HCT116 (cell line): ENCODE measurements around the gene OVOL2.

Source experiments
- EZH2 ChIP-seq: fragments of 200-600 bp; sonication (generic); IDR thresholded peaks from 2 replicates; pipeline ENCODE4 v1.6.1; 2017; ENCODE audit warnings: antibody characterized with exemption, mixed run types
- POLR2A ChIP-seq: IDR thresholded peaks from 2 replicates; pipeline ENCODE4 v1.7.0; 2011; ENCODE audit warnings: borderline replicate concordance; ENCODE audit not compliant: insufficient read depth, insufficient read length; ENCODE audit errors: extremely low read depth
- SRF ChIP-seq: IDR thresholded peaks from 2 replicates; pipeline ENCODE4 v1.6.1; 2012; ENCODE audit warnings: low read depth
- ZNF274 ChIP-seq: fragments of 200-500 bp; sonication (Bioruptor generic); IDR thresholded peaks from 2 replicates; pipeline ENCODE4 v1.6.1; 2014; ENCODE audit warnings: mild to moderate bottlenecking, low read depth, low read length, inconsistent platforms
- TF ChIP-seq, protein P1 (sequence below), 3 experiments: fragments of 200-600 bp in 1 of 3; sonication (generic) in 1 of 3; IDR thresholded peaks in 2 of 3; conservative IDR thresholded peaks in 1 of 3; 2 replicates each; pipeline ENCODE4 v1.5.1; 2012 to 2017; ENCODE audit warnings: low read depth in 2 of 3, low read length in 2 of 3, antibody characterized with exemption in 1 of 3, borderline replicate concordance in 1 of 3, control low read depth in 1 of 3, mild to moderate bottlenecking in 1 of 3, mixed read lengths in 1 of 3, mixed run types in 1 of 3, moderate library complexity in 1 of 3; ENCODE audit not compliant: insufficient read depth in 1 of 3

DNA sequence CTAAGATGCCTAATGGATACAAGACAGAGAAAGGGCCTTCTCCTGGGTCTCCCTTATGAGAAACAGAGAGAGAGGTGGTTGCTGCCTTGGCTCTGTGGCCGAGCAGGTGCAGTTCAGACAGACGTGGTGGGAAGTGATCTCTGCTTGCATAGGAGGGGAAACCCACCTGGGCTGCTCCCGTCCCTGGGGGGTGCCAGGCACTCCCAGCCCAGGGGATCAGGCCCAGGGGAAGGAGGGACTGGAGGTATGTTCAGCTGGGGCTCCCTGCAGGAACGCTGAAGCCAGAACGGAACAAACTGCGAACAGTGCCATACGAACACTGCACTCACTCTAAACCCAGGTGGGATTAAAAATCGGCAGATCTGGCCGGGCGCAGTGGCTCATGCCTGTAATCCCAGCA lies 35.7 kb upstream of the OVOL2 start:
- TF ChIP-seq SRF = no peak
- TF ChIP-seq EZH2 = no peak
- no peak for TF ChIP-seq ZNF274
- TF ChIP-seq, protein P1, sequence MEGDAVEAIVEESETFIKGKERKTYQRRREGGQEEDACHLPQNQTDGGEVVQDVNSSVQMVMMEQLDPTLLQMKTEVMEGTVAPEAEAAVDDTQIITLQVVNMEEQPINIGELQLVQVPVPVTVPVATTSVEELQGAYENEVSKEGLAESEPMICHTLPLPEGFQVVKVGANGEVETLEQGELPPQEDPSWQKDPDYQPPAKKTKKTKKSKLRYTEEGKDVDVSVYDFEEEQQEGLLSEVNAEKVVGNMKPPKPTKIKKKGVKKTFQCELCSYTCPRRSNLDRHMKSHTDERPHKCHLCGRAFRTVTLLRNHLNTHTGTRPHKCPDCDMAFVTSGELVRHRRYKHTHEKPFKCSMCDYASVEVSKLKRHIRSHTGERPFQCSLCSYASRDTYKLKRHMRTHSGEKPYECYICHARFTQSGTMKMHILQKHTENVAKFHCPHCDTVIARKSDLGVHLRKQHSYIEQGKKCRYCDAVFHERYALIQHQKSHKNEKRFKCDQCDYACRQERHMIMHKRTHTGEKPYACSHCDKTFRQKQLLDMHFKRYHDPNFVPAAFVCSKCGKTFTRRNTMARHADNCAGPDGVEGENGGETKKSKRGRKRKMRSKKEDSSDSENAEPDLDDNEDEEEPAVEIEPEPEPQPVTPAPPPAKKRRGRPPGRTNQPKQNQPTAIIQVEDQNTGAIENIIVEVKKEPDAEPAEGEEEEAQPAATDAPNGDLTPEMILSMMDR (IDR thresholded peaks at IDR 0.05 in 2 of 3, conservative IDR thresholded peaks at IDR 0.05 in 1 of 3; ENCODE audit: borderline replicate concordance in 1 of 3, insufficient read depth in 1 of 3, low read depth in 2 of 3, low read length in 2 of 3) = no peak
- no peak for TF ChIP-seq POLR2A
